Activated CD8-positive, alpha-beta T cell treated with anti-CD3 and anti-CD28 coated beads for 36 hours (primary cell): Measurements from ENCODE around the gene MTG1. TPM values are rescaled to one million over a fixed set of nuclear protein-coding genes. Genes with fewer than 3 reads are reported as not detected.

Experiments
- ATAC-seq: fragments of 200-7000 bp; cut with Tn5 transposase; one replicate; pipeline ENCODE4 v1.10.0; 2021; ENCODE audit warnings: mild to moderate bottlenecking, moderate library complexity
- CTCF ChIA-PET: fragments of 350-600 bp; sonication (Branson Sonifier 250); formaldehyde crosslinking; loops from one replicate; lab custom pipeline; 2021; ENCODE audit warnings: antibody characterized with exemption; lab: Charles Lee
- POLR2A ChIA-PET: fragments of 350-600 bp; sonication (Branson Sonifier 250); formaldehyde crosslinking; loops from one replicate; lab custom pipeline; 2021; ENCODE audit warnings: antibody characterized with exemption; lab: Charles Lee
- DNase-seq: peaks from one replicate; pipeline ENCODE4 v3.0.0-alpha.2; 2020
- H3K27ac Mint-ChIP-seq: one replicate; pipeline ENCODE4 v1.8.0; 2021; ENCODE audit warnings: mild to moderate bottlenecking, mixed read lengths
- H3K27me3 Mint-ChIP-seq: one replicate; pipeline ENCODE4 v1.8.0; 2021; ENCODE audit warnings: mixed read lengths
- H3K36me3 Mint-ChIP-seq: one replicate; pipeline ENCODE4 v1.8.0; 2021; ENCODE audit warnings: low read depth, mixed read lengths
- H3K4me1 Mint-ChIP-seq: one replicate; pipeline ENCODE4 v1.8.0; 2021; ENCODE audit warnings: low read depth, mixed read lengths
- H3K4me3 Mint-ChIP-seq: one replicate; pipeline ENCODE4 v1.8.0; 2021; ENCODE audit warnings: mild to moderate bottlenecking, moderate library complexity, mixed read lengths
- H3K9me3 Mint-ChIP-seq: one replicate; pipeline ENCODE4 v1.8.0; 2021; ENCODE audit warnings: mixed read lengths
- intact Hi-C: fragments of 100-400 bp; cut with micrococcal nuclease; formaldehyde crosslinking; loops from one replicate; pipeline ENCODE4 v1.10.0; 2022
- microRNA-seq: library from miRNA; unstranded; fragments of <30 nt; microRNA quantifications from one replicate; pipeline ENCODE4 v1.2.0, GENCODE V29; 2022; ENCODE audit warnings: borderline microRNAs expressed, borderline replicate concordance
- total RNA-seq, 2 experiments: library from RNA; stranded (reverse); gene quantifications; one replicate each; pipeline ENCODE4 v1.2.3, GENCODE V29; 2021
- TF ChIP-seq, protein P1 (sequence below): fragments of 200-600 bp; IDR thresholded peaks from one replicate; pipeline ENCODE4 v1.8.0; 2022; ENCODE audit warnings: antibody characterized with exemption, mild to moderate bottlenecking

MTG1 gene
- total RNA-seq, 2 experiments from 2014 or later, result 45.7 to 48.9 TPM

DNA sequence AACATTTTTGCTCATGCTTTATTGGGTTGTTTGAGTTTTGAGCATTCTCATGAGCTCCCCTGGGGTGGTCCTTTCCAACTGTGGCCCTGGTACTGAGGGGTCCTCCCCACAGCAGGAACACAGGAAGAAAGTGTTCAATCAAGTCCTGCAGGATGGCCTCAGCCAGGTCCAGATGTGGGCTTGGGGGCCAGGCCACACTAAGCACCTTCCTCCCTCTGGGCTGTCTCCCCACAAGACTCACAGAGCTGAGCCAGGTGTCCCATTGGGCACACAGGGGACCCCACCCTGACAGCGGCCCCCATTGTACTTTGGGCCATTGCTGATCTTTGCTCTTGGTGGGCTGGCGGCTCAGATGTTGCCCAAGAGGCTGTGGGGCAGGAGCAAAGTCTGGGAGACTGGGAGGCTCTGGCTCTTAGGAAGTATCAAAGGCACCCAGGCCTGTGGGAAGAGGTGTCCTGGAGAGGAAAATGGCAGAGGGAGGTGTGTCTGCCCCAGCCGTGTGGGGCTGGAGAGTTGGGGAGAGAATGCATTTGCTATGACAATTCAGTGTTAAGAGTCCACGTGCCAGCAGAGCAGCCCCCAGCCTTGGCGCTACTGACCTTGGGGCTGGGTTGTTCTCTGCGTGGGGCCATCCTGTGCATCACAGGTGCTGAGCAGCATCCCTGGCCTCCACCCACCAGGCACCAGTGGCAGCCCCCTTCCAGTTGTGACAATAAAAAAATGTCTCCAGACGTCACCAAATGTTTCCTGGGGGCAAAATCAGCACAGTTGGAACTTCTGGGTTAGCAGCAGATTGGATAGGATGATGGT is 77.5 kb downstream of the MTG1 start:
- H3K4me1 Mint-ChIP-seq, result peaks cover 25% of the 10 kb centered on the region
- no peaks in the 10 kb centered on the region for H3K9me3 Mint-ChIP-seq
- TF ChIP-seq, protein P1, sequence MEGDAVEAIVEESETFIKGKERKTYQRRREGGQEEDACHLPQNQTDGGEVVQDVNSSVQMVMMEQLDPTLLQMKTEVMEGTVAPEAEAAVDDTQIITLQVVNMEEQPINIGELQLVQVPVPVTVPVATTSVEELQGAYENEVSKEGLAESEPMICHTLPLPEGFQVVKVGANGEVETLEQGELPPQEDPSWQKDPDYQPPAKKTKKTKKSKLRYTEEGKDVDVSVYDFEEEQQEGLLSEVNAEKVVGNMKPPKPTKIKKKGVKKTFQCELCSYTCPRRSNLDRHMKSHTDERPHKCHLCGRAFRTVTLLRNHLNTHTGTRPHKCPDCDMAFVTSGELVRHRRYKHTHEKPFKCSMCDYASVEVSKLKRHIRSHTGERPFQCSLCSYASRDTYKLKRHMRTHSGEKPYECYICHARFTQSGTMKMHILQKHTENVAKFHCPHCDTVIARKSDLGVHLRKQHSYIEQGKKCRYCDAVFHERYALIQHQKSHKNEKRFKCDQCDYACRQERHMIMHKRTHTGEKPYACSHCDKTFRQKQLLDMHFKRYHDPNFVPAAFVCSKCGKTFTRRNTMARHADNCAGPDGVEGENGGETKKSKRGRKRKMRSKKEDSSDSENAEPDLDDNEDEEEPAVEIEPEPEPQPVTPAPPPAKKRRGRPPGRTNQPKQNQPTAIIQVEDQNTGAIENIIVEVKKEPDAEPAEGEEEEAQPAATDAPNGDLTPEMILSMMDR, result no peak
- H3K4me3 Mint-ChIP-seq, result no peak overlapping the region
- H3K27ac Mint-ChIP-seq, result no peak overlapping the region
- ChIA-PET CTCF (no interaction called here), POLR2A (no interaction called here)
- intact Hi-C loops, result no loop called here
- ATAC-seq (no peak), DNase-seq (no peak)
- H3K36me3 Mint-ChIP-seq, result peaks cover 11% of the 10 kb centered on the region
- no peaks in the 10 kb centered on the region for H3K27me3 Mint-ChIP-seq

Small RNA genes lying within 50 kb of the gene (microRNA-seq; reads per million reads assigned to microRNA genes)
- gene MIR3944, result 1.2 reads per million

Other genes with a start within 250 kb of the MTG1 start
- gene KNDC1, start 233.9 kb upstream of the MTG1 start, total RNA-seq, result not detected
- not detected for gene UTF1, start 163.9 kb upstream of the MTG1 start, total RNA-seq
- under 1 TPM in 1 of 2 experiments, not detected in 1; 0.09 TPM for gene VENTX, start 156.3 kb upstream of the MTG1 start, total RNA-seq
- gene ADAM8, start 117.3 kb upstream of the MTG1 start, total RNA-seq, result 100 to 1,000 TPM; 106 to 115 TPM
- gene TUBGCP2, start 85.3 kb upstream of the MTG1 start, total RNA-seq, result 10 to 100 TPM; 54.1 to 57.5 TPM
- 10 to 100 TPM; 58.0 to 60.1 TPM for gene ZNF511, start 85.2 kb upstream of the MTG1 start, total RNA-seq
- gene CALY, start 57.3 kb upstream of the MTG1 start, total RNA-seq, result not detected
- not detected for gene PRAP1, start 46.8 kb upstream of the MTG1 start, total RNA-seq
- 10 to 100 TPM; 32.2 to 33.7 TPM for gene FUOM, start 36.1 kb upstream of the MTG1 start, total RNA-seq
- 10 to 100 TPM; 50.7 to 51.4 TPM for gene ECHS1, start 20.8 kb upstream of the MTG1 start, total RNA-seq
- gene PAOX, start 14.9 kb upstream of the MTG1 start, total RNA-seq, result 1 to 10 TPM; 4.2 to 4.6 TPM
- gene SPRN, start 30.5 kb downstream of the MTG1 start, total RNA-seq, result not detected
- gene SCART1, start 59.8 kb downstream of the MTG1 start, total RNA-seq, result 1 to 10 TPM; 2.8 to 2.9 TPM
- under 1 TPM; 0.43 to 0.87 TPM for gene CYP2E1, start 133.2 kb downstream of the MTG1 start, total RNA-seq
- gene SYCE1, start 171.4 kb downstream of the MTG1 start, total RNA-seq, result not detected
- gene FRG2B, start 232.6 kb downstream of the MTG1 start, total RNA-seq, result not detected